Measurements from ENCODE around the gene TMBIM6. TPM values are rescaled to one million over a fixed set of nuclear protein-coding genes. Genes with fewer than 3 reads are reported as not detected.
"Not testable (repeated sequence)": the region's sequence is repeated elsewhere in the genome, so short reads cannot be mapped to it uniquely, and the experiment has no call there.

The TMBIM6 gene
- 100 to 1,000 TPM; 238 to 318 (median 275) TPM for polyA plus RNA-seq (ENCODE audit: insufficient read length in 10 of 10)
- long read RNA-seq, donor 1, transcript TMBIM6-201 (10 exons, 2,836 nt): major isoform, 43 of 57 reads
- long read RNA-seq, donor 1, partial matches to known transcripts: 6 of 57 reads
- long read RNA-seq, donor 1, other reads (novel, unspliced or antisense): 0 of 57 reads
- long read RNA-seq, donor 2, transcript TMBIM6-202 (9 exons, 2,598 nt): minor isoform, 5 of 50 reads
- long read RNA-seq, donor 2, transcript TMBIM6-201 (10 exons, 2,836 nt): major isoform, 40 of 50 reads
- long read RNA-seq, donor 2, partial matches to known transcripts: 0 of 50 reads
- long read RNA-seq, donor 2, other reads (novel, unspliced or antisense): 0 of 50 reads
- long read RNA-seq, donor 3: 0 reads
- long read RNA-seq, donor 4, transcript TMBIM6-201 (10 exons, 2,836 nt): major isoform, 38 of 118 reads
- long read RNA-seq, donor 4, partial matches to known transcripts: 73 of 118 reads
- long read RNA-seq, donor 4, other reads (novel, unspliced or antisense): 0 of 118 reads
- long read RNA-seq, donor 5, transcript TMBIM6-202 (9 exons, 2,598 nt): minor isoform, 5 of 61 reads
- long read RNA-seq, donor 5, transcript TMBIM6-201 (10 exons, 2,836 nt): major isoform, 44 of 61 reads
- long read RNA-seq, donor 5, partial matches to known transcripts: 6 of 61 reads
- long read RNA-seq, donor 5, other reads (novel, unspliced or antisense): 0 of 61 reads
- long read RNA-seq, donor 6, transcript TMBIM6-201 (10 exons, 2,836 nt): major isoform, 53 of 58 reads
- long read RNA-seq, donor 6, partial matches to known transcripts: 0 of 58 reads
- long read RNA-seq, donor 6, other reads (novel, unspliced or antisense): 0 of 58 reads
- long read RNA-seq, donor 7, transcript TMBIM6-201 (10 exons, 2,836 nt): major isoform, 34 of 39 reads
- long read RNA-seq, donor 7, partial matches to known transcripts: 0 of 39 reads
- long read RNA-seq, donor 7, other reads (novel, unspliced or antisense): 0 of 39 reads
- long read RNA-seq, donor 8, transcript TMBIM6-201 (10 exons, 2,836 nt): major isoform, 31 of 39 reads
- long read RNA-seq, donor 8, partial matches to known transcripts: 0 of 39 reads
- long read RNA-seq, donor 8, other reads (novel, unspliced or antisense): 0 of 39 reads
- long read RNA-seq, donor 9, transcript TMBIM6-201 (10 exons, 2,836 nt): major isoform, 5 of 7 reads
- long read RNA-seq, donor 9, partial matches to known transcripts: 0 of 7 reads
- long read RNA-seq, donor 9, other reads (novel, unspliced or antisense): 0 of 7 reads

- peak; percentile 100 for DNase-seq
Observed at GRCh38 chr12:49740930-49741881, at the start of gene TMBIM6. TSS of gene TMBIM6 (plus strand) at chr12:49741557. CDS start at chr12:49752494, 10,937 bp downstream.

GRCh38 chr12:49692851-49693250 lies 48.5 kb upstream of the TMBIM6 start:
- no peak for DNase-seq

GRCh38 chr12:49693931-49694444 lies 47.4 kb upstream of the TMBIM6 start:
- DNase-seq: no peak

- no peak for DNase-seq
Observed at GRCh38 chr12:49696723-49697122, 44.6 kb upstream of the TMBIM6 start.

- no peak for DNase-seq
Observed at GRCh38 chr12:49697808-49698207, 43.5 kb upstream of the TMBIM6 start.

- DNase-seq: peak in 2 of 3 donors; percentile 32 to 63
Observed at GRCh38 chr12:49698619-49699545, 42.5 kb upstream of the TMBIM6 start.

GRCh38 chr12:49702009-49702408 lies 39.3 kb upstream of the TMBIM6 start:
- no peak for DNase-seq

GRCh38 chr12:49702676-49703215 lies 38.6 kb upstream of the TMBIM6 start:
- peak in 1 of 3 donors; percentile 41 for DNase-seq

GRCh38 chr12:49703647-49704137 lies 37.7 kb upstream of the TMBIM6 start:
- peak in 2 of 3 donors; percentile 19 to 63 for DNase-seq

GRCh38 chr12:49705479-49706134 lies 35.8 kb upstream of the TMBIM6 start:
- peak; percentile 16 to 47 (median 41) for DNase-seq

GRCh38 chr12:49706351-49707127 lies 34.8 kb upstream of the TMBIM6 start:
- peak; percentile 21 to 83 (median 54) for DNase-seq

GRCh38 chr12:49707128-49707811 lies 34.1 kb upstream of the TMBIM6 start, which contains the start of gene FMNL3:
TSS of gene FMNL3 (minus strand) at chr12:49707405. CDS start at chr12:49707180, 225 bp downstream.
- DNase-seq: peak; percentile 97 to 98 (median 98)

GRCh38 chr12:49707812-49708147 lies 33.6 kb upstream of the TMBIM6 start:
- no peak for DNase-seq

GRCh38 chr12:49708851-49709250 lies 32.5 kb upstream of the TMBIM6 start:
- no peak for DNase-seq

- not testable (repeated sequence) for DNase-seq
Observed at GRCh38 chr12:49713952-49714351, 27.4 kb upstream of the TMBIM6 start.

GRCh38 chr12:49716553-49716952 lies 24.8 kb upstream of the TMBIM6 start:
- DNase-seq: no peak
